Measurements from ENCODE around the gene ALOX15. TPM values are rescaled to one million over a fixed set of nuclear protein-coding genes. Genes with fewer than 3 reads are reported as not detected.
A peak's percentile ranks its signal among the peaks of the same experiment; 100 is the strongest.
"Not testable (repeated sequence)": the region's sequence is repeated elsewhere in the genome, so short reads cannot be mapped to it uniquely, and the experiment has no call there.

Gene ALOX15
- polyA plus RNA-seq, 4 donors, result 0.17 to 1.1 (median 0.38) TPM

- no peak for DNase-seq (ENCODE audit: low read depth in 4 of 4, low spot score in 3 of 4)
Observed at GRCh38 chr17:4622375-4622774, 19.1 kb downstream of the ALOX15 start.

DNA sequence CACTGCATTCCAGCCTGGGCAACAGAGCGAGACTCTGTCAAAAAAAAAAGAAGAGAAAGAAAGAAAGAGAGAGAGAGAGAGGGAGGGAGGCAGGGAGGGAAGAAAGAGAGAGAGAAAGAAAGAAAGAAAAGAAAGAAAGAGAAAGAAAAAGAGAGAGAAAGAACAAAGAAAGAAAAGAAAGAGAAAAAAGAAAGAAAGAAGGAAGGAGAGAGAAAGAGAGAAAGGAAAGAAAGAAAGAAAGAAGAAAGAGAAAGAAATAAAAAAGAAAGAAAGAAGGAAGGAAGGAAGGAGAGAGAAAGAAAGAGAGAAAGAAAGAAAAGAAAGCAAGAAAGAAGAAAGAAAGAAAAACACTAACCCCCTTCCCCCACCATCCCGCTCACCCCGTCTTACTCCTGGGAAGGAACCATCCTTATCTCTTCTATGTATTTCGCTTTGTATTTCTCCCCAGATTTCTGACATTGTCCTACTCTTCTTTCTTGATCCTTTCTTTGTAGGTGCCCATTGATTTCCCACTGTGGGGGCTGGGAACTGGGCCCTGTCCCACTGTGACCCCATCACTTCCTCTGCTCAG, 20.9 kb downstream of the ALOX15 start:
- no peak for DNase-seq (ENCODE audit: low read depth in 4 of 4, low spot score in 3 of 4)

DNA sequence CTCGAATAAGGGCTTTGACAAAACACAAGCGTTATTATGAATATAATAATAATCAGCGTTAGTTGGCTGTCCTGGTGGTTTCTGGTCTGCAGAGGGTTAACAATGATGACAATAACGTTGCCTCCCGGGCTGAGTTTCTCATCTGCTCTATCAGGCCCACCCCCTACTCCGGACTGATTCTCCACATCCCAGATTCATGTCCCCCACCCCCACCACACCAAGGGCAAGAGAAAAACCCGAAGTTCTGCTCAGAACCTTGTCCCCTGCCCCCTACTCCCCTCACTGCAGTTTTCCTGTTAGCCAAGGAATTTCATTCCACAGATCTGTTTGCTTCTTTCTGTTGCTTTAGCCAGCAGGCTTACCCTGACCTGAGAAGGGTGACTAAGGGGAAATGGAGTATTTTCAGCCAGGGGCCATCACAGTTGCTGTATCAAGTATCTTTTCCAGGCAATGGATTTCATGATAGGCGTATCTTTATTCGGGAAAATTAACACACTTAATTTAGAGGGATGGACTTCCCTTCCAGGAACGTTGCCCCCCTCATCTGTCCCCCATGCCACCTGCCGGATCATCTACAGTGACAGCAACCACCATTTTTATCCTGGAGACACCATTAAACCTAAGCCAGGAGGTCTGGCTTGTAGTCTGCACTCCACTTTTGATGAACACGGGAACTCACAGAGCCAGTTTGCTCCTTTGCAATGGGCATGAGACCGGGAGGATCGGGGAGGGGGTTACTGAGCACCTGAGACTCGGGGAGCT, 23.7 kb downstream of the ALOX15 start:
- DNase-seq (ENCODE audit: low read depth in 4 of 4, low spot score in 3 of 4), result no peak

GRCh38 chr17:4617090-4617489, 24.4 kb downstream of the ALOX15 start:
- DNase-seq (ENCODE audit: low read depth in 4 of 4, low spot score in 3 of 4), result no peak

- no peak for DNase-seq (ENCODE audit: low read depth in 4 of 4, low spot score in 3 of 4)
Observed at GRCh38 chr17:4616476-4616875, 25.0 kb downstream of the ALOX15 start.

DNA sequence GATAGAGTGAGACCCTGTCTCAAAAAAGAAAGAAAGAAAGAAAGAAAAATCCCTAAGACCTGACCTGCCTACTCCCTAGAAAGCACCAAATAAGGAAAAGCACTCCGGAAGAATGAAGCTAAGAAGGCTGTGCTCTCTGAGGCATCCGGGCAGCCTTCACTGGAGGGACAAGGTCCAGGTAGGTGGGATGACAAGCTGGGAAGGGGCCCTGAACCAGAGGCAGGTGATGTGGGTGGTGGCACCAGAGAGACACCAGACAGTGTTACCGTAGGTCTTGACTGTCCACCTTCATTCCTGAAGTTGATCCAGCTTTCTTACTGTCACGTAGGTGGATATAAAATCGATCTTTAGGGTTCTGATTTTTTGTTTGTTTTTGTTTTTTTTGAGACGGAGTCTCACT, 30.8 kb downstream of the ALOX15 start:
- DNase-seq (ENCODE audit: low read depth in 4 of 4, low spot score in 3 of 4), result no peak

- DNase-seq (ENCODE audit: low read depth in 4 of 4, low spot score in 3 of 4), result no peak
Observed at GRCh38 chr17:4610162-4610561, 31.3 kb downstream of the ALOX15 start.

- no peak for DNase-seq (ENCODE audit: low read depth in 4 of 4, low spot score in 3 of 4)
Observed at GRCh38 chr17:4609761-4610160, 31.7 kb downstream of the ALOX15 start.

DNA sequence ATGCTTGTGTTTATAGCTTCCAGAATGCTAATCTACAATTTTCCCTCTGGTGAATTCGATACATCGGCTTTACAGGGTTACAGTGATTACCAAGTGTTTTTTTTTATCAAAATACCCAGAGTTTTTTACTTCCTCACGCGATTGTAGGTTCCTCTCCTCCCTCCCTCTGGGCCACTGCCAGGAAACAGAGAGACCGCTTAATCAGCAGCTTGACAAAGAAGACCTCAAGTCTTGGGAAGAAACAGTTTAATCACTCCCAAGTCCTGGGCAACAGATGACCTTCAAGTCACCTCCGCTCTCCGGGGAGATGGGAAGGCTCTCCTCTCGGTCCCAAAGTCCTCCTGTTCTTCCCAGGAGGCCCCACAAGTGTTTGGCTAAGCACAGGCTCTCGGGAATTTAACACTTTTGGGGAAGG, 33.7 kb downstream of the ALOX15 start:
- peak in 3 of 4 donors; percentile 55 to 64 (median 60) for DNase-seq (ENCODE audit: low read depth in 4 of 4, low spot score in 3 of 4)

GRCh38 chr17:4607261-4607741, 34.2 kb downstream of the ALOX15 start:
- DNase-seq (ENCODE audit: low read depth in 4 of 4, low spot score in 3 of 4), result no peak

DNA sequence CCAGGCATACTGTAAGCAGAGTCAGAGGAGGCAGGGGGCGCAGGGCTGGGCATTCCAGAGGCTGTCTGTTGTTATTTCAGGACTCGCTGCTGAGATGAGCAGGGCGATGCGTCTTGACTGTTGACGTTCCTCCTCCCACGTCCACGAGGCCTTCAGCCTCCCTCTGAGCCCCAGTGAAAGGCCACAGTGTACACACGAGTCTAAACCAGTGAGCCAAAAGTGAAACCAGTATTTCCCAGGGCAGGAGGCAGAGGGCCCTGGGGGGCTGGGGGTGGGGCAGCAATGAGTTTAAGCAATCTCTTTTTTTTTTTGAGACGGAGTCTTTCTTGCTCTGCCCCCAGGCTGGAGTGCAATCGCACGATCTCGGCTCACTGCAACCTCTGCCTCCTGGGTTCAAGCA, 35.7 kb downstream of the ALOX15 start:
- DNase-seq (ENCODE audit: low read depth in 4 of 4, low spot score in 3 of 4), result no peak

DNA sequence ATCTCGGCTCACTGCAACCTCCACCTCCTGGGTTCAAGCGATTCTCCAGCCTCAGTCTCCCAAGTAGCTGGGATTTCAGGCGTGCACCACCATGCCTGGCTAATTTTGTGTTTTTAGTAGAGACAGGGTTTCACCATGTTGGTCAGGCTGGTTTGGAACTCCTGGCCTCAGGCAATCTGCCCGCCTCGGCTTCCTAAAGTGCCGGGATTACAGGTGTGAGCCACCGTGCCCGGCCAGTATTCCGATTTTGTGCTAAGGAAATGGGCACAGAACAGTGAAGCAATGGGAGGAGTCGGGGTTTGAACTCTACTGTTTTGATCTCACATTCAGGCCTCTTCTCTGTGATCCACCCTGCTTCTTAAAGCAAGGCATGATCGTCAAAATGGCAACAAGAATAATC, 36.7 kb downstream of the ALOX15 start:
- DNase-seq (ENCODE audit: low read depth in 4 of 4, low spot score in 3 of 4), result not testable (repeated sequence)

DNA sequence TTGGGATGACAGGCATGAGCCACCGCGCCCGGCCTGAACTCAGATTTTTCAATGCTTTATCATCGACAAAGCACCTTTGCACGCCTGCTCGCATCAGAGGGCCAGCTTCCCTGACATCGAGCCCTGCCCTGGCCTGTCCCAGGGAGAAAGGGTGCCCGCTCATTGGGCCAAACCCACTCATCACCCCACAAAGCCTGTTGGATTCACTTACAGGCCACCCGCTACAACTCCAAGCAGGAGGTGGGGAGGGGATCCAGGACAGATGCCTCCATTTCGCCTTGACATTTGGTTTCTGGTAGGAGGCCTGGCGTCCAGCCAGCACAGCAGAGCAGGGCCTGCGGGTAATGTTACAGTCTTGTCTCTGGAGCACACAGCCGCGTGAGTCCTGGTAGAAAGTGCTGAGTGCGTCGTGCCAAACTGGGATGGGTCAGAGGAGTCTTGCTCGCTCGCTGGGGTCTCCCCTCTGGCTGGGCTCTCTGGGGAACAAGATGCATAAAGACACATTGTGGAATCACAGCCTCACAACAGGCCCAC, 37.3 kb downstream of the ALOX15 start:
- DNase-seq (ENCODE audit: low read depth in 4 of 4, low spot score in 3 of 4), result peak in 1 of 4 donors; percentile 42

- DNase-seq (ENCODE audit: low read depth in 4 of 4, low spot score in 3 of 4), result no peak
Observed at GRCh38 chr17:4602041-4602440, 39.4 kb downstream of the ALOX15 start.

DNA sequence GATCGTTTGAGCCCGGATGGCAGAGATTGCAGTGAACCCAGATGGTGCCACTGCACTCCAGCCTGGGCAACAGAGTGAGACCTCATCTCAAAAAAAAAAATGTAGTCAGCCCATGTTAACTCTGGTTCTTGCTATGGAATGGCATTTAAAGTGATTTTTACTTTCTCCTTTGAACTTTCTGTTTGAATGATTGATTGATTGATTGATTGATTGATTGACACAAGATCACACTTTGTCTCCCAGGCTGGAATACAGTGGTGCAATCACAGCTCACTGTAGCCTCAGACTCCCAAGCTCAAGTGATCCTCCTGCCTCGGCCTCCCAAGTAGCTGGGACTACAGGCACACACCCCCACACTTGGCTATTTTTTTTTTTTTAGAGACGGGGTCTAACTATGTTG, 40.2 kb downstream of the ALOX15 start:
- no peak for DNase-seq (ENCODE audit: low read depth in 4 of 4, low spot score in 3 of 4)

DNA sequence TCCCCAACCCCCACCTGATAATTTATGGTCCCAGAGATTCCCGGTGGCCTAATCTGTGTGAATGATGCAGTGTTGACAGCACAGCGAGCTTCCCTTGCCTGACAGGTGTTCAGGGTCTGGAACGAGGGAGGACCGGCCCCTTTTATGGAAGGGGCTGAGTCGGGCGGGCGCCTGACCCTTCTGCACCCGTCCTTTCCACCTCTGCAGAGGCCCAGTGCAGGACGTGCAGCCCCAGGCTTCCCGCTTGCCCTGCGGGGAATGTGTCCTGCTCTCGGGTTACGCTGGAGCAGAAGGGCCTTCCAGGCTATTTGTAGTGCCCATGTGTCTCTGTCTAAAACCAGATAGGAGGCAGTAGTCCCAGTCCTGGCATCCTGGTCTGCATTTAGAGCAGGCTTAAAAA, 40.9 kb downstream of the ALOX15 start:
- DNase-seq (ENCODE audit: low read depth in 4 of 4, low spot score in 3 of 4), result no peak

DNA sequence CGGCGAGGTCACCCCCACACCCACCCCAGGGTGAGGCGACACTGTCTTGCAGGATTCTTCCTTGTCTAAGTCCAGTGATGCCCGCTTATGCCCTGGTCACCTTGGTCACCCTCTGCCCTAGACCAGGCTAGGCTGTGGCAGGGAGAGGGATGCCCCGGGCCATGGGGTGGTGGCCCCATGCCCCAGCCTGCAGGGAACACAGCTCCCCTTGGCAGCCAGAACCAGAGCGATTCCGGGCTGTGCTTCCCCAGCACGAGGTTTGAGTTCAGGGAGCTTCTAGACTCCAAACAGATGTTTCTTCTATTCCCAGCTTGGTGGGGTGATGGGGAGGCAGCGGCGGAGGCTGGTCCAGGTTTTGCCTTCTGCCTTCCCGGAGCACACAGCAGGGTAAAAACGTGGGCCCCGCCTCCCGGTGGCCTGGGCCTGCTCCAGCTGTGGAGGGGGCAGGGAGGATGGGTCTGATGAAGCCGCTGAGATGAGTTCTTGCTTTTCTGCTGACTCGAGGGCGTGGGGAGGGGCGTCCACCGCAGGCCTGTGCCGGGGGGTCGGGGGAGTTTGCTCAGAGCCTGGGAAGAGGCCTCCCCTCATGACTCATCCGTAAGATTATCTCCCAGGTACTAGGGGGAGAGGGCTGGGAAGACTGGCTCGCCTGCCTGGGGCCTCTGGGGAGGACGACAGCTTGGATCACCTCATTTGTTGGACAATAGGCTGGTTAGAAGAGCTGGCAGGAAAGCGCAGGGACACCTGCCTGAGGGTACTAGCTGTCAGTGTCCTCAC, 41.8 kb downstream of the ALOX15 start:
- peak in 1 of 4 donors; percentile 43 for DNase-seq (ENCODE audit: low read depth in 4 of 4, low spot score in 3 of 4)

DNA sequence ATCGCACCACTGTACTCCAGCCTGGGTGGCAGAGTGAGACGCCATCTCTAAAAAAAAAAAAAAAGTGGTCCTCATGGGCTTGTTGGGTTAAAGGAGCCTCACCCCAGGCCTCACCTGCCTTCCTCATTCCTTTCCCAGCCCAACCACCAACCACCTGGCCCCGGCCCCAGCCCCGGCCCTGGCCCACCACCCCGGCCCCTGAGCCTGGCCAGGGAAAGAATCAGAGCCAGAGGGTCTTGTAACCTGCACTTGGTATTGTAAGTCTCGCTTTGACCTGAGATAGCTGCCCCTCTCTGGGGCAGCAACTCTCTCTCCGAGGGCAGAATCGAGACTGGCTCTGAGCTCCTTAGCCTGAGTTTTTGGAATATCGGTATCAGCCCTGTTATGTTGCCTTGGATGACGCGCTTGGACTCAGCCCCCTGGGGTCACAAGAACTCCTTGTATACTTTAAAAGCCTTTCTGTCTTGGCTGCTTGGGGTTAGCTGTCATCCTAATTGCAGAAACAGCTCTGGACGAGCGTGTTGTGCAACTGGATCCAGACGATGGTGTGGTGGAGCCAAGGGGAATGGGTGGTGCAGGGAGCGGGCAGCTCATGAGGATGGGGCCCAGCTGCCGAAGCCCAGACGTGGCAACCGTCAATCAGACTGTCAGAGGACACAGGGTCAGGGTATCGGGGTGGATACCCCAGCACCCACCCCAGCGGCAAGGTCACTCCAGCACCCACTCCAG, 42.5 kb downstream of the ALOX15 start:
- DNase-seq (ENCODE audit: low read depth in 4 of 4, low spot score in 3 of 4), result no peak

DNA sequence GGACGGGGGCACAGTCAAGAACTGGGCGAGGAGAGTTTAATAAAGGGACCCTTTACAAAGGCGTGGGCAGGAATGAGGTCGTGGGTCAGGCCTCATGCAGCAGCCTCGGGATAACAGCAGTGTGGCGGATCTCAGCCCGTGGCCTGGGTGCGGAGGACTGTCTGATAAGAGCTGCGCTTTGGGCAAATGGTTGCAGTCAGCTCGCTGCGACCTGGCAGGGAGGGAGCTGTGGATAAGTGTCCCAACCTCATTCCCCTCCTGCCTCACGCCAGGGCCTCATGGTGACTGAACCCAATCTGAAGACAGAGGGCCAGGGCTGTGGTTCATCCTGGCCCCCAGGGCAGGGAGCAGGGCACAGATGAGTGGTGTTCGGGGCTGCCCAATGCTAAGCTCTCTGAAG, 43.5 kb downstream of the ALOX15 start:
- no peak for DNase-seq (ENCODE audit: low read depth in 4 of 4, low spot score in 3 of 4)

GRCh38 chr17:4596636-4597380, 44.7 kb downstream of the ALOX15 start:
- no peak for DNase-seq (ENCODE audit: low read depth in 4 of 4, low spot score in 3 of 4)

All from right renal pelvis (tissue), 4 donors.